ENCODE data around the gene PLET1. TPM values are rescaled to one million over a fixed set of nuclear protein-coding genes. Genes with fewer than 3 reads are reported as not detected.

PLET1 gene
- total and polyA plus RNA-seq, 10 donors: not detected

GRCh38 chr11:112225753-112226061 is 35.0 kb downstream of the PLET1 start:
- intact Hi-C loops (cut with DNase I; ENCODE audit: low total_unique reads): no loop called here
- Histone ChIP-seq H3K27me3 (replicated peaks in 1 of 7) (no peaks in the 10 kb centered on the region), H3K9me3 (no peaks in the 10 kb centered on the region), H3K36me3 (peaks cover 0 to 23% (median 18%) of the 10 kb centered on the region in 6 donors), H3K4me3 (peak overlapping the region; percentile 62 to 80 (median 66)), H3K4me1 (peaks cover 8 to 28% (median 16%) of the 10 kb centered on the region in 6 donors), H3K27ac (peak overlapping the region; percentile 93 to 99 (median 98))
- DNase-seq: no peak
- WGBS, 5 donors: 24 to 50% (median 44%) methylated on average over 7 to 8 of the region's 8 CpGs
- no peak for TF ChIP-seq POLR2A (IDR thresholded peaks at IDR 0.05)
- TF ChIP-seq CTCF (IDR thresholded peaks at IDR 0.05 in 8 of 11, conservative IDR thresholded peaks at IDR 0.05 in 3 of 11): no peak
- TF ChIP-seq POLR2AphosphoS5 (IDR thresholded peaks at IDR 0.05): no peak

GRCh38 chr11:112223754-112224532 is 36.7 kb downstream of the PLET1 start:
- intact Hi-C loops (cut with DNase I; ENCODE audit: low total_unique reads): no loop called here
- Histone ChIP-seq H3K36me3 (peaks cover 0 to 6% (median 2%) of the 10 kb centered on the region in 6 donors), H3K27me3 (replicated peaks in 1 of 7) (no peaks in the 10 kb centered on the region), H3K4me3 (no peak overlapping the region), H3K4me1 (peaks cover 9 to 36% (median 19%) of the 10 kb centered on the region in 6 donors), H3K27ac (no peak overlapping the region), H3K9me3 (no peaks in the 10 kb centered on the region)
- WGBS, 5 donors: 87 to 95% (median 93%) methylated on average over 5 of the region's 5 CpGs
- no peak for DNase-seq
- TF ChIP-seq POLR2A (IDR thresholded peaks at IDR 0.05) (no peak), CTCF (IDR thresholded peaks at IDR 0.05 in 8 of 11, conservative IDR thresholded peaks at IDR 0.05 in 3 of 11) (no peak), POLR2AphosphoS5 (IDR thresholded peaks at IDR 0.05) (no peak)

- TF ChIP-seq CTCF (IDR thresholded peaks at IDR 0.05 in 8 of 11, conservative IDR thresholded peaks at IDR 0.05 in 3 of 11) (no peak), POLR2AphosphoS5 (IDR thresholded peaks at IDR 0.05) (no peak), POLR2A (IDR thresholded peaks at IDR 0.05) (no peak)
- H3K4me3 ChIP-seq: no peak overlapping the region
- 62 to 86% (median 64%) methylated on average over 1 of the region's 1 CpG for WGBS, 5 donors
- no peaks in the 10 kb centered on the region for H3K9me3 ChIP-seq
- H3K27ac ChIP-seq: no peak overlapping the region
- intact Hi-C loops (cut with DNase I; ENCODE audit: low total_unique reads): no loop called here
- H3K27me3 ChIP-seq (replicated peaks in 1 of 7): no peaks in the 10 kb centered on the region
- peaks cover 9 to 28% (median 16%) of the 10 kb centered on the region in 6 donors for H3K4me1 ChIP-seq
- no peak for DNase-seq
- no peaks in the 10 kb centered on the region for H3K36me3 ChIP-seq
Observed at GRCh38 chr11:112223121-112223520, 37.5 kb downstream of the PLET1 start.

- TF ChIP-seq POLR2AphosphoS5 (IDR thresholded peaks at IDR 0.05) (no peak), CTCF (IDR thresholded peaks at IDR 0.05 in 8 of 11, conservative IDR thresholded peaks at IDR 0.05 in 3 of 11) (no peak), POLR2A (IDR thresholded peaks at IDR 0.05) (no peak)
- Histone ChIP-seq H3K27me3 (replicated peaks in 1 of 7) (no peaks in the 10 kb centered on the region), H3K9me3 (no peaks in the 10 kb centered on the region), H3K36me3 (no peaks in the 10 kb centered on the region), H3K27ac (no peak overlapping the region), H3K4me3 (no peak overlapping the region), H3K4me1 (peaks cover 4 to 20% (median 10%) of the 10 kb centered on the region in 6 donors)
- intact Hi-C loops (cut with DNase I; ENCODE audit: low total_unique reads): no loop called here
- 52 to 70% (median 58%) methylated on average over 4 of the region's 4 CpGs for WGBS, 5 donors
- DNase-seq: no peak
Observed at GRCh38 chr11:112222303-112222702, 38.4 kb downstream of the PLET1 start.
